Peyer's patch (tissue), 4 donors: ENCODE results near the gene C1RL.

Experiments
- CTCF ChIP-seq, 6 experiments: fragments of 450-650 bp in 4 of 6; fragments of 200-600 bp in 2 of 6; sonication (generic) in 1 of 6; IDR thresholded peaks; one replicate each; pipeline ENCODE4 v1.5.1; 2017 to 2019; ENCODE audit warnings: antibody characterized with exemption in 6 of 6, mild to moderate bottlenecking in 3 of 6, moderate library complexity in 1 of 6
- POLR2A ChIP-seq, 2 donors: fragments of 450-650 bp; IDR thresholded peaks; one replicate each; pipeline ENCODE4 v1.5.1; 2017; ENCODE audit warnings: antibody characterized with exemption in 2 of 2, mild to moderate bottlenecking in 2 of 2, moderate library complexity in 2 of 2

GRCh38 chr12:7136071-7136470, 27.1 kb upstream of the C1RL start:
- TF ChIP-seq POLR2A (IDR thresholded peaks at IDR 0.05): no peak
- no peak for TF ChIP-seq CTCF (IDR thresholded peaks at IDR 0.05)
